ENCODE results near the gene PRDM10.
"Not testable (repeated sequence)": the region's sequence is repeated elsewhere in the genome, so short reads cannot be mapped to it uniquely, and the experiment has no call there.

Gene PRDM10

DNA sequence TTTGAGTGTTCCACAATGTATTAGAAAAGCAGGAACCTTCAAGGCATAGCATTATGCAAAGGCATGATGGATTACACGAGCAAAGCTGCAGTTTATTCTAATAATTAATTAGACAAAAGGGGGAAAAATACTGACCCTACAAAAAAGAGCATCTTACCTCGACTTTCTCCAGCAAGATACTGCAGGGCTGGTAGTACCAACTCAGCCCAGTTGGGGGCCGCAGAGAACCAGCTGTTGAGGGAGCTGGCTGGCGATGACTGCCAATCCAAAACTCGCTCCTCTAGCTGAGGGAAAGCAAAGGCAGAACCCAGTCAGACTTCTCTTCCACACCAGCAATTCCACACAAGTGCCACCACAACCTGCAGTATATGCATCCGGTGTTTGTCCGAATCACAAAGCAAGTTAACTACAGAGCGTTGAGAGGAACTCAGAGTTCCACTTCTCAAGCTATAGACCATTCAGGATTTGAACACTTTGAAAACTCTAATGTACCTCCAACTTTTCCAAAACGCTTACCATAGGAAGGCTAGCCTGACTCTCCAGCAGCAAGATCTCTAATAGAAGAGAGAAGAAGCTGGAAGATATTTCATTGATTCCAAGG is 121.0 kb downstream of the PRDM10 start:
- DNase-seq: no peak

DNA sequence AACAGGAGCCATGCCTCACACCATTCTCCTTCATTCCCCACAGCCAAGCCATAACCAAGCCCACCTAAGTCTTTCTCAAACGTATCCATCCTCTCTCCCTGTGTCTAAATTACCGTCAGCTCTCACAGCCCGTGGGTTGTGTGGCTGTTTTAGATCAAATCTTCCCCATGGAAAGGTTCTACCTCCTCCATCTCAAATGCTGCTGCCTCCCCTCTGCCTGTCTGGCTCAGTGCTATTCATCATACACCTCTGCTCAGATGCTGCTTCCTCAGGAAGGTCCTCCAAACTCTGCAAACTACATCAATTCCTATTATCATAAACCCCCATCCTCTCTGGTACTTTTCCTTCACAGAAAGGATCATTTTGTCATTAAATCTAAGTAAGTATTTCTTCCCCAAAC is 122.3 kb downstream of the PRDM10 start:
- DNase-seq: no peak

DNA sequence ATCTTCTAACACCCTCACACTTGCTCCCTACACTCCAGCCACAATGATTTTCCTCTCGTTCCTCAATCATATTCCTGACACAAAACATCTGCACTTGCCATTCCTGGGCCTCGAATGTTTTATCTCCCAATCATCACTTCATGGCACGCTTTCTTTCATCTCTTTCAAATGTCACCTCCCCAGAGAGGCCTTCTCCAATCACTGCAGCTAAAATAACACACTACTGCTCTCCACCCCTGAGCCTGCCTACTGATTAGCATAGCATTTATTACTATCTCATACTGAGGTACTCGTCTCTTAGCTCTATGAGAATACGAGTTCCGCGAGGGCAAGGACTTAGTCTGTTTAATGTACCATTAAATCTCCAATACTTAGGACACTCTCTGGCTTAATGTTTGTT is 130.7 kb downstream of the PRDM10 start:
- DNase-seq: no peak

DNA sequence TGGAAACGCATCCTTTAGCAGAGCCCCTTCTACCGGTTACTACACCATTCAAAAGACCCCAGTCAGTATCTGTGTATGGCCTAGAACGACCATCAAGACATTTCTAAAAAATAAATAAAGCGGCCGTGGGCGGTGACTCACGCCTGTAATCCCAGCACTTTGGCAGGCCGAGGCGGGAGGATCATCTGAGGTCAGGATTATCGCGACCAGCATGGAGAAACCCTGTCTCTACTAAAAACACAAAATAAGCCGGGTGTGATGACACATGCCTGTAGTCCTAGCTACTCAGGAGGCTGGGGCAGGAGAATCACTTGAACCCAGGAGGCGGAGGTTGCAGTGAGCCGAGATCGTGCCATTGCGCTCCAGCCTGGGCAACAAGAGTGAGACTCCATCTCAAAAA is 134.0 kb downstream of the PRDM10 start:
- not testable (repeated sequence) for DNase-seq

DNA sequence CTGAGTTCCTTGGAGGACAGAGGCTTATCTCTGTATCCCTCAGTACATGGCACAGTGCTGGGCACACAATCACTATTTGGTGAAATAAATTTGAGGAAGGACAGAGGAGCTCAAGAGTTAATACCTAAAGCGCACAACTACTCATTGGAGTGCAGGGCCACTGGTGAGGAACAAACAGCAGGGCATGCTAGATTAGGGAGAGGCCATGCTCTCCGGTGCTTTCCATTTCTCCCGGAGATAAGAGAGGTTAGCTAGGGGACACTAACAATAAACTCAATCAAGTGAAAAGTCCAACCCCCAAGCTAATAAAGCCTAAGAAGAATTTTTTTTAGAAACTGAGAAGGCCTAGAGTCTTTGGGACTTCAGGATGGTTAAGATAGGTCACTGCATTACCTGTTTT is 136.3 kb downstream of the PRDM10 start:
- no peak for DNase-seq

DNA sequence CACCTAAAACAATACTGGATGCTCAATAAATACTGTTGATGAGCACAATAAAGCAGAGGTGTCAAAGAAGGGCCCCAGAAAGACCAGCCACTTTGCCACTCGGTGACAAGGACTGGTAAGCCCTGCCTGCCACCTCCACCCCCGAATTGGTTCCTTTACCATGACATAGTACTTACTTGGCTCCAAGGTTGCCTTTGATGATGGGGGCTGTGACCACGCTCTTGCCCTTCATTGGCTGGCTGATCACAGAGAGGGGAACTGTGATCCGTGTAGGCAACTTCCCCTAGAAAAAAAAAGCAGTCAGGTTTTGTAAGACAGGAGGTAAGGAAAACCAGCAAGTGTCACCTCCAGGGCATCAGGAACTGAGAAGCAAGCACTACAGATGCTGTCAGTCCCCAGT is 136.9 kb downstream of the PRDM10 start:
- no peak for DNase-seq

DNA sequence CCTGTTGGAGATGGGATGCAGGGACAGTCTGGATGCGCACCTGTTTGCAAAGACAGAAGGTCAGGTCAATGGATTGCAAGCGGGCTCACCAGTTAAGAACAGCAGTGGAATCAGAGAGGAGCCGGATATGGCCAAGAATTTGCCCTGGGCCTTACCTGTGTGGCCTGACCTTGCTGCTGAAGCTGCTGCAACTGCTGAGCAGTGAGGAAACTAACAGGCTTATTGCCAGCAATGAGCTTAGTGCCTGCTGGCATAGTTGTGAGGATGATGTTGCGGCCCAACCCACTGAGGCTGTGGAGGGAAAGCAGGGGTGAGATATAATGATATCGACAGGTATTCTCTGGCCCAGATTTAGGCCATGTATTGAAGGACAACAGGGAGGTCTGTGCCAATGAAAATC is 137.8 kb downstream of the PRDM10 start:
- no peak for DNase-seq

DNA sequence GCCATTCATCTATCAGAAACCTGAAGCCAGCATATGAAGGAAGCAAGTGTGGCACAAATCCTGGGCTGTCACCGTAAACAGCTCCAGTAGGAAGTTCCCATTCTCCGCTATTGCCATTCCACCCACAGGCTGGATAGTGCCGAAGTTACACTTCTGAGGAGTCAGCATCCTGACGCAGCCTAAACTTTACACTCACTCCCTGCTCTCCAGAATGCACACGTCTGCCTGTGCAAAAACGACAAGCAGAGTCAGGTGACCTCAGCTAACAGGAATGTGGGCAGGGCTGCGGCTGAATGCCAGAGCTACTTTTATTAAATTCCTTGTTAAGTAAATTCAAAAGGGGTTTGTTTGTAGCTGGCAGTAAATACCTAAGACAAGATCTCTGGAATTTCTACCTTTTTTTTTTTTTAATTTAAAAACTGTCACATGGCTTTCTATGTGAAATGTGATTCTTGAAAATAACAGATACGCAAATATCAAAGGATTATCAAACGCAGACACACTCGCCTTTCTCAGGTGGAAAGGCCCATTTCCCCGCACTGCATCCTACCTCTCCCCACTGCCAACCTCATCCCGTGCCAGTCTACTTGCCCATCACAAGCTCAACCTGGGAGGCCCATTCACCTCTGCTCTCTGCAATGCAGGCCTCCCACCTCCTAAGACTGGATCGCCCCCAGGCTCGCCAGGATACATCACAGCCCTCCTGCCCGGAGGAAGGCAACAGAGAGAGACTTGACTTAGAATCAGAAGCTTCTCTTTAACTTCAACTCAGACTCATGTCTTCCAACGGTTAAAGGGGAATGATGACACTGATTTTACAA is 140.7 kb downstream of the PRDM10 start:
- DNase-seq: no peak

DNA sequence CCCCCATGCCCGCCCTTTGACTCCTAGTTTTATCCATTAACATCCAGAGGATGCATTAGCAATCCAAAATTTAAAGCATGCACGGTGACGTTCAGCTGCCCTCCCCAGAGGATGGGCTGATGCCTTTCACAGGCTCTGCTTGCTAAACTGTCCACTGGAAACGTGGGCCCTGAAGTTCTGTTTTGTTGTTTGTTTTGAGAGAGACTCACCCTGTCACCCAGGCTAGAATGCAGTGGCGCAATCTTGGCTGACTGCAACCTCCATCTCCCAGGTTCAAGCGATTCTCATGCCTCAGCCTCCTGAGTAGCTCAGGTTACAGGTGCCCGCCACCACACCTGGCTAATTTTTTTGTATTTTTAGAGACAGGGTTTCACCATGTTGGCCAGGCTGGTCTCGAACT is 146.6 kb downstream of the PRDM10 start:
- DNase-seq: no peak

DNA sequence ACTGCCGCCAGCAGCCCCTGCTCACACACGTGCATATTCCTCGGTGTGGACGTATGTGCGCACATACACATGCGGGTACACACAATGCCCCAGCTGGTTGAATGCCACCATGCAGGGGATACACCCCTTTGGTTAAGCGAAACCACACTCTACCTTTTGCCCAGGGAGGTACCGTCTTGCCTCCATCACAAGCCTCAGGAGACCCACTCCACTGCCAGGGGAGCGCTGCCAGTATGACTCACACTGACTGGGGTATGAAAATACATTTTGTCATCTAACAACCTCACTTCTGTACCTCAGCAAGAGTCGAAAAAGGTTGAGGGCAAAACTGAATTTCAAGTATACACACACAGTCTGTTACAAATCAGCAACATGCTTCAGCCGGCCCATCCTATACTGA is 147.5 kb downstream of the PRDM10 start:
- no peak for DNase-seq

DNA sequence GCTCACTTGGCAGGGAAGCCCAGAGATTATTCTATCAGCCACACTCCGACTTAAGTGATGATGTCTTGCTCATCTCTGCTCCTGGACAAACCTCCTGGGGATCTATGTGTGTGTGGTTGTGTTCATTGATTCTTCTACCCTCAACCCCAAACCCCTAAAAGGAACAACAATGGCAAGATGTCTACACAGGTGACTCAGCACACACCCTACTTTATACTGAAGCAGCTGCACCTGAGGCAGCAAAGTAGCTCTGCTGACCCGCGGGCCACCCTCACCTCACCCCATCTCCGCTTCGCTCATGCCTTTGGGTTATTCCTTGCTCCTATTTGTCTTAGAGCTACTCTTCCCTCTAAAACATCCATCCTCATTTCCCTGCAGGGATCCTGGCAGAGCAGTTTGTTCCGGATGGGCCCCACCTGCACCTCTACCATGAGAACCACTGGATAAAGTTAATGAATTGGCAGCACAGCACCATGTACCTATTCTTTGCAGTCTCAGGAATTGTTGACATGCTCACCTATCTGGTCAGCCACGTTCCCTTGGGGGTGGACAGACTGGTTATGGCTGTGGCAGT is 148.3 kb downstream of the PRDM10 start:
- no peak for DNase-seq

DNA sequence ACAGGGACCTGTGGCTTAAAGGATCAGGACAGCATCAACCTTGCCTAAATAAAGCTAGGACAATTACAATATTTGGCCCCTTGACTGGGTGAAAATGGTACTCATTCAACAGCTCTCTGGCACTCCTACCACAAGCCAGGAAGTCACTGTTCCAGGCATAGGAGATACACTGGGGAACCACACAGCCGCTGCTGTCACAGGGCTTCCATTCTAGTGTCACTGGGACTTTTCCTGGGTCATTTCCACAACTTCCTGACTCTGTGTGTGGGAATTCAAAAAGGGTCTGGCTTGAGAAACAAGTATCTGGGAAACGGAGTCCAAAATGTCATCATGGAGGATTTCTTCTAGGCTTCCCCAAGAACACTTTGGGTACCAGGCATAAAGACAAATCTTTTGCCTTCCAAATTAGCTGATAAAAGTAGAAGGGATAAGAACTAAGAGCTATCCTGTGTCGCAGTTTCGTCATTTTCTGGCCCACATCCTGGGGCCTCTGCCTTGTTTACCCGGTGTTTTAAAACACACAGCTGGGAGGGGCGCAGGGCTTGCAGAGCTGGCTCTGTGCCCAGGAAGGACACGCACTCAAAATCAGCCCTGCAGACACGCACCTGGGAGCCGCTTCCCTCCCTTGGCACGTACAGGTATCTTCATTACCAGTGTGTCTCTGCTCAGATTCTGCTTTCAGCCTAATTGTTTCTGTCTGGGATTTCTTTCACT is 149.0 kb downstream of the PRDM10 start:
- DNase-seq: peak; percentile 87

DNA sequence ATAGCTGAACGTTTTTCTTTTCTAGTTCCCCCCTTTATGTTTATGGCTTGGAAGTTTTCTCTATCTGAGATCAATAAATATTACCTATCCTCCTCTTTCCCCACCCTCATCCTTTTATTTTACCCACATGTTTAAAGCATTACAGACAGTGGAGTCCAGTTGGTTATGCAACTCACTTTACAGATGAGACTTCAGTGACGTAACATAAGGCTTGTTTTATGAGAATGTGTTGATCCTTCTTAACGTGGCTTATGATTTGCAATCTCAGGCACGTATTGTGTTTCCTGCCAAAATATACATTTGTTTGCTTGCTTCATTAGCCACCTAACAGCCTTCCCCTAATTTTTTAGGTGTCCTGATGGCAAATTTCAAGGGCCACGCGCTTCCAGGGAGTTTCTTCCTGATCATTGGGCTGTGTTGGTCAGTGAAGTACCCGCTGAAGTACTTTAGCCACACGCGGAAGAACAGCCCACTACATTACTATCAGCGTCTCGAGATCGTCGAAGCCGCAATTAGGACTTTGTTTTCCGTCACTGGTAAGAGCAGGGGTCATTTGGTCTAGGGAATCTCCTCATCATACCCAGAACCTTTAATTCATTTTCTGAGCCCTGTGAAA is 150.4 kb downstream of the PRDM10 start:
- no peak for DNase-seq
